Epithelial cell of alveolus of lung (primary cell): Measurements from ENCODE around the gene MAMDC2. TPM values are rescaled to one million over a fixed set of nuclear protein-coding genes. Genes with fewer than 3 reads are reported as not detected.

Experiments used
- total RNA-seq: library from RNA; depleted of rRNA; stranded (reverse); fragments of >200 nt; gene quantifications from 2 replicates; pipeline ENCODE4 v1.2.1, GENCODE V29; 2015

MAMDC2 gene
- total RNA-seq, result 2.6 and 5.0 TPM in 2 replicates

DNA sequence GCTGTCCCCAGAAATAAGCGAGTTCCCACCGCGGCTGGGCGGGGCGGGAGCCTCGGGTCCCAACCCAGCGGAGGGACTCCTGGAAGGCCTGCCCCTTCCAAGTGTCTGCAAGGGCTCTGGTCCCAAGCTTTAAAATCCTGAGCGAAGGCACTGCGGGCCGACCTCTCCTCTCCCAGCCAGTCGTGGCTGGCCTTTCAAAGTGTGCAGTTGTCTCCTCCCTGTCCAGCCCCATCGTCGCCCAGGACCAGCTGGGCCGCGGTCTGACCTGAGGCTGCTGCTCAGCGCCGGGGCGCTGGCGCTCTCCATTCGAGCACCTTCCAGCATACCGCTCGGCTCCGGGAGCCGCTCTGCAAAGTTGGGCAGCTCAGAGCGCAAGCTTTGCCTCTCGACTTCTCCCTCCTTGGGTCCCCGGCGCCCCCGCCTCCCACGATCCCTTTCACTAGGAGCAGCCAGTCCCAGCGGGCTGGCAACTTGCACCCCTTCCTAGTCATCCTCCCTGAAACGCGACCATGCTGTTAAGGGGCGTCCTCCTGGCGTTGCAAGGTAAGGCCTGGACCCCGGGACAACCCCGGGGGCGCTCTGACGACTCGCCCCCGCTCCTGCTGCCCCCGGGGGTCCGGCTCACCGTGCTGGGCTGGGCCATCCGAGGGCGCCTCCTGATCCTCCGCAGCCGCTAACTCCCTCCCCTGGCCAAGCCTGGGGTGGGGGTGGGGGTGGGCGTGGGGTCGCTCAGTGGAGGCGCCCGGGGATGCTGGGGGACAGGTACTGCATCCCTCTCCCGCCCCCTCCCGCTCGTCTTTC, at the start of gene MAMDC2:
Gene MAMDC2 (plus strand): TSS at position 160 of the 801 bp plus-strand sequence. CDS start 350 bp downstream, at position 510.

DNA sequence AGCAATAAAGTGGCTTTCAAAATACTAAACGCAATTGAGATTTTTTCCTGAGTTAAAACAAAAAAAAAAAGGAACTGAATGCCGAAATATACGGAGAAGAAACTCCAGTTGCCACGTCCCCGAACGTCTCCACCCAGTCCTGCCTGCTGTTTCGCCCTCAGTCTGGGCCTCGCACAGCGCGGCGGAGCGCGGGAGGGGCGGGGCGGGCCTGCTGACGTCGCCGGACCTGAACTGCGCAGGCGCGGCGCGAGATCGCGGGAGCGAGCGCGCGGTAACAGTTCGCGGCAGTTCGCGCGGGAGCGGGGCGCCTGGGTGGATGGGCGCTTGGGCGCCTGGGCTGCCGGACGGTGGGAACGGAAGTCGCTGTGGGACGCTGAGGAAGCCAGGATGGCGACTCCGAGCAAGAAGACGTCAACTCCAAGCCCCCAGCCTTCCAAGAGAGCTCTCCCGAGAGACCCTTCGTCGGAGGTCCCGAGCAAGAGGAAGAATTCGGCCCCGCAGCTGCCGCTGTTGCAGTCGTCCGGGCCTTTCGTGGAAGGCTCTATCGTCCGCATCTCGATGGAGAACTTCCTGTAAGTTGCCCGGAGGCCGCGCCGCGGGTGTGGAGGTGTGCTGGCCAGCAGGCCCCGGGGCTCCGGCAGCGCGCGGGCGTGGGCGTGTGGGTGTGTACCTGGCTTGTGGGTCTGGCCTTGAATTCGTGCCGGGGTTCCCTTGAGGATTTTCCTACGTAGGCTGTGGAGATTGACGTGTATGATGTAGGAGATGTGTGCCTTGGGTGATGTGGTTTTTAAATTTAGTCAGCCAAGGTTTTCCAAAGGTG, 215.3 kb downstream of the MAMDC2 start, which contains the start of gene SMC5:
Gene SMC5 (plus strand): TSS at position 287 of the 820 bp plus-strand sequence. CDS start 101 bp downstream, at position 388.

Other genes with a start within 250 kb of the MAMDC2 start
- not detected in 2 replicates for gene CFAP95, start 223.0 kb upstream of the MAMDC2 start, total RNA-seq
- gene SMC5, start 215.1 kb downstream of the MAMDC2 start, total RNA-seq, result 14.5 and 16.8 TPM in 2 replicates